Superior temporal gyrus (tissue), 1 donor: ENCODE results near the gene ADCY10.
"Not testable (repeated sequence)": the region's sequence is repeated elsewhere in the genome, so short reads cannot be mapped to it uniquely, and the experiment has no call there.

ENCODE experiments used
- DNase-seq: peaks from one replicate; pipeline ENCODE4 v3.0.0-alpha.2; 2016; ENCODE audit errors: extremely low spot score

The ADCY10 gene

DNA sequence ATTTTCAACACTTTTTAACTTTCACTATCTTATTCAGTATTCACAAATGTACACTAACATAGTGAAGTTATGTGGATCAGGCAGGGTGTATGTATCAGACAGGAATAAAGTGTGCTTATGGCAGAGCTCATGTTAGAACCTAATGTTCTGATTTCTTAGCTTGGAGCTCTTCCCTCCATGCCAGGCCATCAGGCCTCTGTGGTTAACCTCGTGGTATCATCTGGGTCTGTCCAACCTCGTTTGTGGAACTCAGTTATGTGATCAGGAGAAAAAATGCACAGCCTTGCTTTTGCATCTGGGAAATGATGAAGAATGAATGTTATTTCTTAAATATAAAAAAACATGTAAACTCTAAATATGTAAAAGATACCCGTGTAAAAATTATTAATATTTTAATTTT, 105.2 kb downstream of the ADCY10 start:
- DNase-seq: no peak

DNA sequence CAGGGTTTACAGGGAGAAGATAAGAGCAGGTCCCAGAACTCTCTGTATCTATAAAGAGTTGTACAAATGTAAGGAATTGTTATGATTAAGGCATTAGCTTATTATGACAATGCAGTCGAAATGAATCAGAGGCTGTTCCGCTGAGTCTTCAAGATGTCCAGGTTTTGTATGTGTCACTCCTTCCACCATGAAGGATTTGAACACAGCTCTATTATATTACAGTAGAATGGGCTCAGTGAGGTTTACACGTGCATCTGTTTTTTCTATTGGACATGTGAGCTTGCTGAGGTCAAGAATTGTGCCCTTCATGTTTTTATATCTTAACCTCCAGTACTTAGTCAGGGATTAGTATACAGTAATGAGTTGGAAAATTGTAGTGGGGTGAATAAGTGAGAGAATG, 105.8 kb downstream of the ADCY10 start:
- no peak for DNase-seq

GRCh38 chr1:167806676-167807075, 107.3 kb downstream of the ADCY10 start:
- not testable (repeated sequence) for DNase-seq

GRCh38 chr1:167806235-167806634, 107.7 kb downstream of the ADCY10 start:
- DNase-seq: not testable (repeated sequence)

DNA sequence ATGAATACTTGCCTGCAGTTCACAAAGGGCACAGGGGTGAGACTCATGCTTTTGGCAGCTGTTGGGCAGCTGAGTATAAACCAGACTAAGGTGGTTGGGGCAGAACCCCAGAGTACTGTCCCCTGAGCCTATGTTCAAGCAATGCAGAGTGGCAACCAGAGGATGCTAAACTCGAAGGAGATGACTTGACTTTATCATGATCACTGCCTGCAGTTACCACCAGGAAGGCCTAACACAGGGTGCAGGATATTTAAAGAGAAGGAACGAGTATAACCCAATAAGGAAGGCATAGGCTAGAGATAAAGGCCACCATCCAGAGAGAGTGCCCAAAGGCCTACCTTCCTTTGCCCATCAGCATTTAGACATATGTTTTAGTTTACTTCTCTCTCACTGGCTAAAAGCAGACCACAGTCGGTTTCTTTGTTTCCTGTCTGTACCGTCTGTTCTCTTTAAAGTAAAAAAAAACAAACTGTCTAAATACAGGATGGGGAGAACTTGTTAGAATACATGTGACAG, 108.8 kb downstream of the ADCY10 start:
- DNase-seq: no peak

GRCh38 chr1:167803358-167804207, 110.4 kb downstream of the ADCY10 start:
- peak; percentile 94 for DNase-seq

DNA sequence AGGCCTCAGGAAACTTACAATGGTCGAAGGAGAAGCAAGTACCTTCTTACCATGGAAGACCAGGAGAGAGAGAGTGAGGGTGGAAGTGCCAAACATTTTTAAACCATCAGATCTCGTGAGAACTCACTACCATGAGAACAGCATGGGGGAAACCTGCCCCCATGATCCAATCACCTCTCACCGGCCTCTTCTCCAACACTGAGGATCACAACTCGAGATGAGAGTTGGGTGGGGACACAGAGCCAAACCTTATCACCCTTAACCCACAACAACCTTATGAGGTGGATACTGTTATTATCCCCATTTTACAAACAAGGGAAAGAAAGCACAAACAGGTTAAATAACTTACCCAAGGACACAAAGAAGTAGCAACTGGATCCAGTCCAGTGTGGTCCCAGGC, 111.7 kb downstream of the ADCY10 start:
- DNase-seq: no peak

DNA sequence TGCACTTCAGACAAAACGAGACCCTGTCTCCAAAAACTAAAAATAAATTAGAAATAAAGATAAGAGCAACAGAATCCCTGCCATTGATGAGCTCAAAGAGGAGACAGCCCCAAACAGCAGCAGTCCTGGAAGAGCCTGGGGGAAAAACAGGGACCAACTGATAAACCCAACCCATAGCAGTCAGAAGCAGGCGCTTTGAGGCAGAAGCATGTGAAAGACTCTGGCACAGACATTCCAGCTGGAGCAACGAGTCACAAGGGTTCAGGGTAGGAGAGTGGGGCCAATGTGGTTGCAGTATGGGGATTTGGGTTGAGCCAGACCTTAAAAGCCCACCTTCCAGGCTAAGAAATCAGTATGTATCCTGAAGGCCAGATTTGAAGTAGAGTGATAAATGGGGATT, 113.7 kb downstream of the ADCY10 start:
- DNase-seq: no peak

- DNase-seq: no peak
These were observed 114.2 kb downstream of the ADCY10 start for GRCh38 chr1:167799747-167800146.

DNA sequence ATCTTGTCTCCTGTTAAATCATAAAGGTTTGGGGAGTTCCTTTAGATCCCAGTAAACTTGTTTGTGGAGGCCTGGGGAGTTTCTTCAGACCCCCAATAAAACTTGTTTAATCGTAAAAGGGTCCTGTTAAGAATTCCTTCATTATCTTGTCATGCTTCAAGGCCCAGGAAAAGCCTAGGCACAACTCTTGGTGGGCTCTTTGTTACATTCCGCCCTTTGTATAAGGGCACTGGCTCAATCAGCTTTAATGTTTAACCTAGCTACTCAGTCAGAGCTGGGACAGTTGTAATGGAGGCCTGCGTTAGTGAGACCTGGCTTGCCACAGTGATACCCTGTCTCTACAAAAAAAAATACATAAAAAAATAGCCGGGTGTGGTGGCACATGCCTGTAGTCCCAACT, 115.0 kb downstream of the ADCY10 start:
- no peak for DNase-seq

- DNase-seq: no peak
These were observed 116.9 kb downstream of the ADCY10 start for GRCh38 chr1:167797015-167797414.

GRCh38 chr1:167795810-167796740, 117.9 kb downstream of the ADCY10 start:
- no peak for DNase-seq

- DNase-seq: no peak
These were observed 119.9 kb downstream of the ADCY10 start for GRCh38 chr1:167794043-167794442.

DNA sequence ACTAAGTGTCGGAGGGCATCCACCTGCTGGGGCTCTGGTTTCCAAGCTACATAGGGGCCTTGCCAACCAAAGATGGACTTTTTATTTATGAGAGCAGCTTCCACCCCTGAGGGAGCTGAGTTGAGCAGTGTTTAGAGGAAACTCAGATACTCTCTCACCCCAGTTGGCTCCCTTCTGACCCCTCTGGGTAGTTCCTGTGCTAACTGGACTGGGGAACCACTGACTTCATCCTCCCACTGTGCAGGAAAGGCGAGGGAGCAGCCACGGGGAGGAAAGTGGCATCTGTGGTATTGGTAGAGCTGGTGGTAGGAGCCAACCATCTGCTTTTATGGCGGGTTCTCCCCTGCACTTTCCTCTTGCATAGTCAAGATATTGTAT, 121.8 kb downstream of the ADCY10 start:
- DNase-seq: no peak

DNA sequence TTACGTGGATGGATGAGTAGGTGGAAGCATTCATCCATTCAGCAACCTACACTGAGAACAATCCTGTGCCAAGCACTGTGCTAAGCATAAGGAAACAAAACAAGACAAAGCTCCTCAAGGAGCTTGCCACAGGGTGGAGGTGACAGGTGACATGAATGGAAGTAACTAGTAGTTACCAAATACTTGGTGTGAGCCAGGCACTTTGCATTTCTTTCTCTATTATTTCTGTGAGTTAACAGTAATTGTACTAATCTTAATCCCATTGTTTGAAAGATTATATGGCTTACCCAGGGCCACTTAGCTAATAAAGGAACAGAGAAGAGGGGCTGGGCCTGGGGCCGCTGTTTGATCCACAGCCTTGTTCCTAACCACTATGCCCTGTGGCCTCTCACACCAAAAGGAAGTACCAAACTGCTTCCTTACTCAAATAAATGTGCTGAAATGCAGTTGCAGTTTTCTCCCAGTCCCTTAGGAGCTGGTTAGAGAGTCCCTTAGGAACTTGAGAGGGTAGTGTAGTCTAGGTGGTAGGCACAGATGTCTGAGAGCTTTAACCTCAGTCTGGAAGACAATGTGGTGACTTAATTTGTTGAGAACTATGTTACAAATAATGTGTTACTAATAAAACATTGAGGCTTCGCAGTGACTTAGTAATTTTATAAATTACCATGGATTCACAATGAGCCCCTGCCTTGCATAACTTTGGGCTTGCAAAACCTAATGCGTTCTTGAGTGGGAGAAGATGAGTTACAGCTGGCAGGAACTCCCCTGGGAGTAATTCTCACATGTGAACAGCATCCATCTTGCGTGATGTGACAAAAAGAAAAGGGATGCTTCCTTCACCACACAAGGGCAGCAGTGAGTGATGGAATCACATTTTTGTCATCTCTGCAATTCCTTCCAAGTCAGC, 122.4 kb downstream of the ADCY10 start:
- DNase-seq: no peak

DNA sequence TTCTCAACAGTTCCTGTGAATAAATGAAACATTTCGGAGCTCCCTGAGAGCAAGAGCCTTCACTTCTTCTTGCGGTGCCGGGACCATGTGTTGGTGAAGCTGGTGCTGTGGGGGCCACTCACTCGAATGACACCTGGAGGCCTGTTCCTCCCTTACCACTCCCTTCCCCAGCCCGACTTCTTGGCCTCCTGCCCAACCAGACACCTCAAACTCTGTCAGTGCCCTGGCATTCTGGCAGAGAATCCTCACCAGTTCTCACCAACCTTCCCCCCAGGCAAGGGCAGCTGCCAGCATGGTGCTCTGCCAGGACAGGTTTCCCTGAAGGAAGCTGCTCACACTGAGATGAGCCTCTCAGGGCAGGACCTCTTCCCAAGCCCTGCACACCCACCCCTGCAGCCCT, 123.8 kb downstream of the ADCY10 start:
- DNase-seq: no peak

GRCh38 chr1:167789501-167789900, 124.4 kb downstream of the ADCY10 start:
- DNase-seq: no peak

DNA sequence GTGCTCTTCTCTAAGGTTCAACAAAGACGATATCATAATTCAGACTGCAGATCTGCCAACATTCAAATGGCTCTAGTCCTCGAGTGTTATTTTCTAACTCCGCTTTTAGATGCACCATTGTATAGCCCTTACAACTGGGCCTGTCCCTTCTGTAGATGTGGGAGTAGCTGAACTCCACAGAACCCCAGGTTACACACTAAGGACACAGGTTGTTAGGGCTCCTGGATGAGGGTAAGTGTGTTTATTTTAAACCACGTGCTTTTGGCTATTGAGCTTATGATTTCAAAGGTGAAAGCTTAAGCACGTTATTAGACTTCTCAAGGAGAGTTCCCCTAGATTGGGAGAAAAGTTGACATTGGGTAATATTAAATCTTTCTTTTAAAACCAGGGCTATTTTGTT, 127.4 kb downstream of the ADCY10 start:
- DNase-seq: no peak

DNA sequence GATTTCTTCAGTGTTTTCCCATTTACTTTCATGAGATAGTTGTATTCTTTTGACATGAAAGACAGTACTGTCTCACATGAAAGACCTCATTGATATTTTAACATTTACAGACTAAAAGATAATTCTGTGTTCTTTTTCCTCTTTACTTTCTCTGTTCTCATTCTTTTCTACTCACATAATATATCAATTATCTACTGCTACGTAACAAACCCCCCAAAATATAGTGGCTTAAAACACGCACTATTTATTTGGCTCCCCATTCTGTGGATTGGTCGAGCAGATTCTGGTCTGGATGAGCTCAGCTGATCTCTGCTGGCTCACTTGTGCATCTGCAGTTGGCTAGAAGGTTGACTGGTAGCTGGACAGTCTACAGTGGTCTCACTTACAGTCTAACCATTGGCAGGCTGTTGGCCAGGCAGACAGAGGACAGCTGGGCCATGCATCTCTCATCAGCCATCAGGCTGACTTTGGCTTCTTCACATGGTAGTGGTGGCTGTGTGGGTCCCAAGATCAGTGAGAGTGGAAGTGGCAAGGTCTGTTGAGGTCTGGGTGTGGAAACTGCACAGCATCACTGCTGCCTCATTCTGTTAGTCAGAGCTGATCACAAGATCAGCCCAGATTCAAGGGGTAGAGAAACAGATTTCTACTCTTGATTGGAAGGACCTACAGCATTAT, 128.9 kb downstream of the ADCY10 start:
- no peak for DNase-seq

GRCh38 chr1:167782946-167783345, 131.0 kb downstream of the ADCY10 start:
- no peak for DNase-seq

GRCh38 chr1:167781558-167781957, 132.4 kb downstream of the ADCY10 start:
- no peak for DNase-seq
